Stomach smooth muscle (tissue), 2 donors: ENCODE results near the gene EGFR.

Source experiments
- H3K27ac ChIP-seq: one replicate; pipeline ENCODE4 v1.7.0; 2013; ENCODE audit warnings: mild to moderate bottlenecking, low read length, inconsistent platforms
- H3K27me3 ChIP-seq, 2 donors: one replicate each; pipeline ENCODE4 v1.7.0; 2013; ENCODE audit warnings: low read length in 2 of 2; ENCODE audit not compliant: insufficient read depth in 2 of 2, control insufficient read depth in 1 of 2
- H3K36me3 ChIP-seq, 2 donors: one replicate each; pipeline ENCODE4 v1.7.0; 2013; ENCODE audit warnings: low read length in 2 of 2; ENCODE audit not compliant: control insufficient read depth in 2 of 2, insufficient read depth in 2 of 2
- H3K4me1 ChIP-seq: one replicate; pipeline ENCODE4 v1.7.0; 2013; ENCODE audit warnings: low read length; ENCODE audit not compliant: control insufficient read depth, insufficient read depth
- H3K4me3 ChIP-seq, 2 donors: one replicate each; pipeline ENCODE4 v1.7.0; 2013; ENCODE audit warnings: low read length in 2 of 2
- H3K9ac ChIP-seq, 2 donors: one replicate each; pipeline ENCODE4 v1.7.0; 2013; ENCODE audit warnings: low read length in 2 of 2, mild to moderate bottlenecking in 1 of 2
- H3K9me3 ChIP-seq, 2 donors: one replicate each; pipeline ENCODE4 v1.7.0; 2013; ENCODE audit warnings: low read length in 2 of 2; ENCODE audit not compliant: control insufficient read depth in 2 of 2
- donor health status: healthy.
- donor health status: Pancreatic carcinoma.

The EGFR gene

DNA sequence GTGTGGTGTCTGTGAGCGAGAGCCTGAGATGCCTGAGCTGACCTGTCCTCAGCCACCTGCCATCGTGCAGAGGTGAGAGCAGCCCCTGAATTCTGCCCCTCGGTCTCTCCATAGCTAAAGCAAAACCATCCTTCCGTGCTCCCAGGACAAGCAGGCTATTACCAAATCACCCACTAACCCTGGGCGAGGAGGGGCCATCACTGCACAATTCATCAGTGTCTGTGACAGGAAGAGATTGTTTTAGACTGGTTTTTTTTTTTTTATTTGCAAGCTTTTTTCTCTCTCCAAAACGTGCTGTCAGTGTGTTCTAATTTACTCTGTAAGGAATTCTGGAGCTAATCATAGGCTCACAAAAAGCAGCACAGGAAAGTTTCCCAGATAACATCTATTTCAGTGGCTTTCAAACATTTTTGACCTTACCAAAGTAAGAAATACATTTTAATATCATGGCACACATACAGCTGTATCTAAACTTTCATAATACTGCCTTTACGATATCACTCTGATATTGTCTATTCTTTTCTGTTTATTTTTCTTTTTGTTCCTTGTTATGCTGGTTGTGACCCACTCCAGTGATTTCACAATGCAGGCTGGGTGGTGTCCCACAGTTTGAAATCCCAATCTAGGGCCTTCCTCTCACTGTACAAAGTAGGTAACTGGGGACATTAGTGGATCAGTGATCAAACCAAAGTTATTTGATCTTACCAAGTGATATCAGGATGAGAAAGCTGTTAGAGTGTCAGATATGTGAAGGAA, 62.8 kb downstream of the EGFR start:
- no peaks in the 10 kb centered on the region for H3K9me3 ChIP-seq
- peak overlapping the region; percentile 40 to 58 for H3K4me3 ChIP-seq
- H3K27me3 ChIP-seq: no peaks in the 10 kb centered on the region
- peaks cover 54% of the 10 kb centered on the region for H3K4me1 ChIP-seq
- H3K36me3 ChIP-seq: no peaks in the 10 kb centered on the region
- peak overlapping the region; percentile 60 for H3K27ac ChIP-seq
- no peak overlapping the region for H3K9ac ChIP-seq

DNA sequence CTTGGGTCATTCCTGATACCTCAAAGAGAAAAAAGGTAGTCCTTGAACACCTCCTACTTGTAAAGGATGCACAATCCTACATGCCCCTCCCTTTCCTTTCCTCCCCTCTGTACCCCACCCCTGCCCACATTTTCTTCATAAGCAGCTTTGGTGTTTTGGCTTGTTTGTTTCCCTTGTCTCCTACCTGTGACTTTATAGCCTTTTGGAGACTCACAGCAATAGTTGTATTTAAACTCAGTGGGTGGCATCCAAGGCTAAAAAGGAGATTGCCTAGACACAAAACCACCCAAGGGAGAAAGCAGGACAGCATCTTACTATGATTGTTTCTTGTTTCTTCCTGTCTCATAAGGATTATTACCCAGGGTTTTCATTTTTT, 63.4 kb downstream of the EGFR start:
- Histone ChIP-seq H3K27me3 (no peaks in the 10 kb centered on the region), H3K4me3 (no peak overlapping the region), H3K9me3 (no peaks in the 10 kb centered on the region), H3K9ac (no peak overlapping the region), H3K36me3 (no peaks in the 10 kb centered on the region), H3K4me1 (peaks cover 59% of the 10 kb centered on the region), H3K27ac (peak overlapping the region; percentile 60)

DNA sequence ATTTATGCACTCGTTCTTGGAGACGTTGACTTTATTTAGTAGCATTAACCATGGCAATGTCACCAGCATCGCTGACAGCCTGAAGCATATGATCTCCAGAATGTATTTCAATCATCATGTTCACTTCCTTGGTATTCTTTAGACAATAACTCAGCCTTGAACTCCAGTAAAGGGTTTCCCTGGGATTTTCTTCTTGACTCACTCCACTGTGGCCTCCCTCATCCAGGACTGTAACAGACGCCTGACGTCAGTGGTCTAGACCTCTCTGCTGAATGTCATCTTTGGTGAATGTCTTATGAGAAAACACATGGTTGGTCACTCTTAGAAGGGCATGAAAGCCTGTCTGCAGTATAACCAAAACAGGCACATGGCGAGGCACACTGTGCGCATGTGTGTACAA, 64.4 kb downstream of the EGFR start:
- Histone ChIP-seq H3K27ac (peak overlapping the region; percentile 46), H3K27me3 (no peaks in the 10 kb centered on the region), H3K9ac (no peak overlapping the region), H3K4me1 (peaks cover 62% of the 10 kb centered on the region), H3K9me3 (no peaks in the 10 kb centered on the region), H3K36me3 (no peaks in the 10 kb centered on the region), H3K4me3 (no peak overlapping the region)

DNA sequence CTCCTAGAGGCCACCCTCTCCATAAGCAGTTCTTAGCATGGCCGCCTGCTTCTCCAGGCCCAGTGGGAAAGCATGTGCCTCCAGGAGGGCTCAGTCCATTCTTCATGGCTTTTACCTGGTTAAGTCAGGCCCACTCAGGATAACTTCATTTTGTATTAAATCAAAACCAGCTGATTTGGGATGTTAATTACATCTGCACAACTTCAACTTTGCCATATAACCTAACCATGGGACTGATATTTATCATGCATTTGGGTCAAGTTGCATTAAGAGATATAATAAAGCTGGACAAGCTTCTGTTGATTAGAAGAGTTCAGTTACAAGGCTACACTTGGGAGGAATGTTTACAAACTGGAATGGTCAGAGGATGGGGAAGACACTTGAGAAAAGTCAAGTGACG, 65.5 kb downstream of the EGFR start:
- H3K4me1 ChIP-seq: peaks cover 56% of the 10 kb centered on the region
- no peak overlapping the region for H3K27ac ChIP-seq
- no peaks in the 10 kb centered on the region for H3K9me3 ChIP-seq
- no peaks in the 10 kb centered on the region for H3K36me3 ChIP-seq
- H3K9ac ChIP-seq: no peak overlapping the region
- no peak overlapping the region for H3K4me3 ChIP-seq
- no peaks in the 10 kb centered on the region for H3K27me3 ChIP-seq

DNA sequence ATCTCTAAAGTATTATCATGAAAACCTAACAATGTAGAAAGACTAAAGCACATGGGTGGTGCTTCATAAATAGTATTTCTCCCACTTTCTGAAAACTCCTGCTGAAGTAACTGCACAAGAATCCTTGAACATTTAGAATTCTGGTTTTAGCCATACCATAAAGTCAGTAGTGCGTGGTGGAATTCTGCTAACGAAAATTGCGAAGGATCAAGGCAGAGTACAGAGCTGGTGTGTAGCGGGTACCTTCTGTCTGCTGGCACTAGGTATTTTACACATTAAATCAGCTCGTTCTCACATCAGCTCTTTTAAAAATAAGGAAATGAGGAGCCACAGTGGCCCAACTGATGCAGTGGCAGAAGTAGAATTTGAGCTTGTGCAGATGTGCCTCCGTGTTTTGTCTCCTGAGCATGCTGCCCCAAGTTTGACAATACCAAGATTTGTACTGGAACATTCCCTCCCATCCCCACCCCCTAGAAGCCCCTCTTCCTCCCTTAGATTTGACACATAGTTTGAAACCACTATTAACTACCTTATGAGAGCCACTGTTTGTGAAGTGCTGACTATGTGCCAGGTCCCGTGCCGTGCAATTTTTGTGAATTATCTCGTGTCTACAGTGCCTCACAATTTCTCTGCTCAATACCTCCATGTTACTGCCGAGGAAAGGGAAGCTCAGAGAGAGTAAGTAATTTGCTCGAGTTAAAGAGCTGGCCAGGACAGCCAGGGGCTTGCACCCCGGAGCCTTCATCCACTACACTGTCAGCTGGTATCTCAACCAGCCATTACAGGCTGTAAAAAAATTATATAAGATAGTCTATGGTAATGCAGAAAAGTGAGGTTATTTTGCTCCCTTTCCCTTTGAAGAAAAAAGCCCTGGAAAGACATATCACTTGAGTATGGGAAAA, 66.9 kb downstream of the EGFR start:
- Histone ChIP-seq H3K9ac (no peak overlapping the region), H3K27ac (peak overlapping the region; percentile 75), H3K4me3 (peak overlapping the region; percentile 5 to 57), H3K4me1 (peaks cover 53% of the 10 kb centered on the region), H3K36me3 (no peaks in the 10 kb centered on the region), H3K27me3 (no peaks in the 10 kb centered on the region), H3K9me3 (no peaks in the 10 kb centered on the region)

DNA sequence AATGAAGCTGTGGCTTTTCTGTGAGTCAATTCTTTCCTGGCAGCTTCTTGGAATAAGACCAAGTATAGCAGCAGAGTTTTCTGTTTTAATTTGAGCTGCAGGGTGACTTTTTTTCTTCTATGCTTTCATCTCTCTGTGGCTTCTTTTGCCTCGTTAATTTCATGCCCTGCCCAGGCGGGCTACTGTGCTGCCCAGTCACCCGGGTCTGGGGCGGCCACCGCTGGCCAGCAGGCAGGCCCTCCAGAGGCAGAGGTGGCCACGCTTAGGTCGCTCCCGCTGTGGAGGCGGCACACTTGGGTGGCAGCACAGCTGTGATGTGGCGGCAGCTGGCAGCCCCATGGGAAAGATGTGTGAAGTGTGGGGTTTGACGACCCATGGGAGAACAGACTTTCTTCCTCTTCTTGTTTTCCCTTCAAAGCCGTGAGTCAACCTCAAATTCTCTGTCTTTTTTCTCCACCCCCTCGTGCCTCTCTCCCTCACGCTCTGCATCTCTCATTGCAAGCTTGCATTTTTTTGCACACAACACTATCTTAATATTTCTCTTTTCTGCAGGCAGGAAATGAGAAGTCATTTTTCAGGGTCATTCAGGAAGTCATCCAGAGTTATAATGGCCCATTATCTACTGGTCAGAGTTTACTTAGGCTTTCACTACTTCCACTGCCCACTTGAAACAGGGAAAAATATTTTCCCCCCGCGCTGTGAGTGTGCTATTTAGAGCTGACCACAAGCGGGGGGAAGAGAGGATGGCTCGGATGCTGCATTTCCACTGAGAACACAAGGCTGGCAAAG, 67.8 kb downstream of the EGFR start:
- H3K9me3 ChIP-seq: no peaks in the 10 kb centered on the region
- no peaks in the 10 kb centered on the region for H3K36me3 ChIP-seq
- H3K27ac ChIP-seq: peak overlapping the region; percentile 75
- H3K27me3 ChIP-seq: no peaks in the 10 kb centered on the region
- peak overlapping the region; percentile 47 to 57 for H3K4me3 ChIP-seq
- peak overlapping the region in 1 of 2 donors; percentile 42 for H3K9ac ChIP-seq
- peaks cover 49% of the 10 kb centered on the region for H3K4me1 ChIP-seq

DNA sequence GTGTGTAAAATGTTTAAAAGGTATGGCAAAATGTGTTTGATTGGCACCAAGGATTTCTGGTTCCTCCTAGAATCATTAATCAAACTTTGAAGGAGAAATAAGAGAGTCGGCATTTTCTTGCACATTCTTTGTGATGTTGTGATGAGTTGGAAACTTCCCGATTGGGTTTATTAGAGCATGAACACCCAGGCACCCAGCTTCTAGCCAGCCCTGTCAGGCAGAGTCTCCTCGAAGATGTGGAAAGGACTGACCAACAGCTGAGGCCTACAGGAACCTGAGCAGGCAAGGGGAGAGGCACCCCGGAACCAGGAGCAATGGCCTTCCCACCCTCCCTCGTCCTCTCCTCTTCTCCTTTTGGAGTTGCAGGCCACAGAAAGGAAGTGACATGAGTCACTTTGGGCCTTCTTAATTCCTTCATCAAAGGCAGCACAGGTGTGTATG, 68.7 kb downstream of the EGFR start:
- H3K27me3 ChIP-seq: no peaks in the 10 kb centered on the region
- H3K27ac ChIP-seq: peak overlapping the region; percentile 75
- H3K4me3 ChIP-seq: no peak overlapping the region
- no peaks in the 10 kb centered on the region for H3K9me3 ChIP-seq
- no peaks in the 10 kb centered on the region for H3K36me3 ChIP-seq
- H3K9ac ChIP-seq: no peak overlapping the region
- peaks cover 47% of the 10 kb centered on the region for H3K4me1 ChIP-seq

DNA sequence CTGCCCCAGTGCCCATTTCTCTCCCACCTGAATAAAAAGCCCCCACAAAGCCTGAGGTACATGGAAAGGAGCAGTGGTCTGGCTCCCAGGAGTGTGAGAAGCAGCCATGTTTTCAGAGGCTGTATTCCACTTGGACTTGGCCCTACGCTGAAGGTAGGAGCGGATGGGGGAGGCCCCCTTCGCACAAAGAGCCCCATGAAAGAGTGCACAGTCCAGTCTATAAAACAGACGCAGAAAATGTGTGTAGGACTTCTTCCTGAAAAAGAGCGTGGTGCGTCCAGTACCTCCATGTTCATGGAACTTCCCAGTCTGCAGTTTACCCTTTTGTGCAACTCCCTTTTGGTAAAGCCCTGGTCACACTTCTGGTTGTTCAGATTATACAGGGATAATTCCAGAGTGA, 69.3 kb downstream of the EGFR start:
- Histone ChIP-seq H3K36me3 (no peaks in the 10 kb centered on the region), H3K27ac (peak overlapping the region; percentile 75), H3K4me1 (peaks cover 44% of the 10 kb centered on the region)

DNA sequence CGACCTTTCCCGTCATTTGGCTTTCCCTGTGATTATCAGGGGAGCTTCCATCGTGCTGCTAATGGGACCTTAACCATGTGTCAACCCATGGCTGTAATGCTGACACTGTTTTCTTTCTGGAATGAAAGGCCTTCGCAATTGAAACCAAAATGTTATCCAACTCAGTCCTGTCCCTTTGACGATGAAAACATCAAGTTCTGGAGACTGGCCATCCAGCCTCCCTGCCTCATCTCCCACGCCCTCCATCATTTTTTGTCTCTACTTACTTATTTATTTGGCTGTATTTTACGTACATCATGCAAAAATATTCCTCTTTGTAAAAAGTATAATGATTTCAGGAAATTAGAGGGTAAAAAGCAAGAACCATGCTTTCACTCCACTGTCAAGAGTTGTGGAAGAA, 69.8 kb downstream of the EGFR start:
- Histone ChIP-seq H3K27ac (peak overlapping the region; percentile 75), H3K9ac (no peak overlapping the region), H3K9me3 (no peaks in the 10 kb centered on the region), H3K27me3 (no peaks in the 10 kb centered on the region), H3K4me3 (no peak overlapping the region), H3K4me1 (peaks cover 44% of the 10 kb centered on the region), H3K36me3 (no peaks in the 10 kb centered on the region)

More for the DNA sequence above, 69.3 kb downstream of the EGFR start:
- no peak overlapping the region for H3K4me3 ChIP-seq
- H3K9ac ChIP-seq: no peak overlapping the region
- H3K9me3 ChIP-seq: no peaks in the 10 kb centered on the region
- H3K27me3 ChIP-seq: no peaks in the 10 kb centered on the region

DNA sequence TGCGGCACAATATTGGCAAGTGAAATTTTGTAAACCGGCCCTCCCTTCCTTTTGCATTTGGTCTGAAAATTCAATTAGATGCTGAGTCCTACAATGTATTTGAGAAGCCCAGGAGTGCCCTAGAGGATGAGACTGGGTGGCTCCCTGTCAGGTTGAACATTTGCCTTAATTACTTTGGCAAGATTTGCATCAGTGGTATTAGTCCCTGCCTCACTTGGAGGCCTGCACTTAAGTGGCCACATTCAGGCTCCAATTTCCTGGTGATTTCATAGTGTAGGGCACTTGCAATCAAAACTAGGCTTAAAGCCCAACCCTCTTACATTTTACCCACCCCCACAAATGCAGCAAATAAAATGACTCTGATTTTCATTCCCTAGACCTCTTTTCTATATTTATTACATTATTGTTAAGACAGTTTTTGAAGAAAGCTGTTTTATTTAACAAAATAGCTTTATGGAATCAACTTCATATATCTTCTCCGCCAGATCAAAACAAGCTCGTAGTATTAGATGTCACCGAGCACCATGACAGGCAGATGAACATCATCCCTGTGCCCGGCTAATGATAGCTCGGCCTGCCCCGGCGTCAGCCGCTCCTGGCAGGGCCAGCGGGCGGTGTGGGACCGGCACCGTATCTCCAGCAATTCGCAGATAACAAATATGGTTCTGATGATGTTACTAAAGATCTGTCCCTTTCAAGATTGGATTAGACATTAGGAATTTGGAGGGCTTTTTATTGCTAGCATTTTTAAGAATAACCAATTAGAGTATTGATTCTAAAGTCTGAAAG, 73.6 kb downstream of the EGFR start:
- Histone ChIP-seq H3K9me3 (no peaks in the 10 kb centered on the region), H3K36me3 (no peaks in the 10 kb centered on the region), H3K9ac (no peak overlapping the region), H3K27me3 (no peaks in the 10 kb centered on the region), H3K4me3 (no peak overlapping the region), H3K27ac (peak overlapping the region; percentile 24), H3K4me1 (peaks cover 27% of the 10 kb centered on the region)
